ENCODE measurements around the gene ZNF426.
"Not testable (repeated sequence)": the region's sequence is repeated elsewhere in the genome, so short reads cannot be mapped to it uniquely, and the experiment has no call there.

ZNF426 gene

GRCh38 chr19:9538183-9539058 is at the start of gene ZNF426:
Gene ZNF426, minus strand, starts transcription at chr19:9538645. Its CDS starts 2,413 bp downstream, at chr19:9536232.
- Histone ChIP-seq H3K79me2 (ENCODE audit: control insufficient read depth, insufficient read depth, low read length, unreplicated experiment) (peaks cover 25% of the 10 kb centered on the region), H3K27ac (ENCODE audit: low read depth, low read length) (peak within 1 kb of the TSS; percentile 92), H2AFZ (ENCODE audit: low read length, unreplicated experiment) (peak within 1 kb of the TSS; percentile 92), H3K27me3 (ENCODE audit: insufficient read depth, low read length) (no peaks in the 10 kb centered on the region), H3K4me3 (ENCODE audit: low read depth, low read length) (peak within 1 kb of the TSS; percentile 83), H3K36me3 (ENCODE audit: insufficient read depth, low read length) (peaks cover 28% of the 10 kb centered on the region), H3K4me1 (ENCODE audit: control insufficient read depth, insufficient read depth, low read length, unreplicated experiment) (no peaks in the 10 kb centered on the region)

- no peak overlapping the region for H2AFZ ChIP-seq (ENCODE audit: low read length, unreplicated experiment)
- no peaks in the 10 kb centered on the region for H3K4me1 ChIP-seq (ENCODE audit: control insufficient read depth, insufficient read depth, low read length, unreplicated experiment)
- no peak overlapping the region for H3K27ac ChIP-seq (ENCODE audit: low read depth, low read length)
- no peak overlapping the region for H3K4me3 ChIP-seq (ENCODE audit: low read depth, low read length)
- H3K27me3 ChIP-seq (ENCODE audit: insufficient read depth, low read length), result no peaks in the 10 kb centered on the region
- peaks cover 22% of the 10 kb centered on the region for H3K79me2 ChIP-seq (ENCODE audit: control insufficient read depth, insufficient read depth, low read length, unreplicated experiment)
- H3K36me3 ChIP-seq (ENCODE audit: insufficient read depth, low read length), result no peaks in the 10 kb centered on the region
Measured at GRCh38 chr19:9586764-9587163, 48.3 kb upstream of the ZNF426 start.

- Histone ChIP-seq H3K27me3 (ENCODE audit: insufficient read depth, low read length) (no peaks in the 10 kb centered on the region), H3K79me2 (ENCODE audit: control insufficient read depth, insufficient read depth, low read length, unreplicated experiment) (peaks cover 47% of the 10 kb centered on the region), H3K4me3 (ENCODE audit: low read depth, low read length) (peak within 1 kb of the TSS; percentile 95), H2AFZ (ENCODE audit: low read length, unreplicated experiment) (peak within 1 kb of the TSS; percentile 37), H3K27ac (ENCODE audit: low read depth, low read length) (peak within 1 kb of the TSS; percentile 72), H3K36me3 (ENCODE audit: insufficient read depth, low read length) (peaks cover 17% of the 10 kb centered on the region), H3K4me1 (ENCODE audit: control insufficient read depth, insufficient read depth, low read length, unreplicated experiment) (no peaks in the 10 kb centered on the region)
Measured at GRCh38 chr19:9584073-9584833, 45.8 kb upstream of the ZNF426 start, which contains the start of gene ZNF121. Gene ZNF121, minus strand, starts transcription at chr19:9584504. Its CDS starts 16,407 bp downstream, at chr19:9568097.

GRCh38 chr19:9582081-9582725 is 43.8 kb upstream of the ZNF426 start:
- H3K36me3 ChIP-seq (ENCODE audit: insufficient read depth, low read length), result peaks cover 29% of the 10 kb centered on the region
- not testable (repeated sequence) for H3K4me1 ChIP-seq (ENCODE audit: control insufficient read depth, insufficient read depth, low read length, unreplicated experiment)

GRCh38 chr19:9580728-9581127 is 42.3 kb upstream of the ZNF426 start:
- no peak overlapping the region for H3K27ac ChIP-seq (ENCODE audit: low read depth, low read length)
- H3K36me3 ChIP-seq (ENCODE audit: insufficient read depth, low read length), result peaks cover 35% of the 10 kb centered on the region
- H3K4me3 ChIP-seq (ENCODE audit: low read depth, low read length), result no peak overlapping the region

More at GRCh38 chr19:9582081-9582725, 43.8 kb upstream of the ZNF426 start:
- H3K27me3 ChIP-seq (ENCODE audit: insufficient read depth, low read length); H3K27ac ChIP-seq (ENCODE audit: low read depth, low read length); H3K4me3 ChIP-seq (ENCODE audit: low read depth, low read length); H2AFZ ChIP-seq (ENCODE audit: low read length, unreplicated experiment): not testable (repeated sequence)
- H3K79me2 ChIP-seq (ENCODE audit: control insufficient read depth, insufficient read depth, low read length, unreplicated experiment), result peaks cover 67% of the 10 kb centered on the region

GRCh38 chr19:9570255-9570654 is 31.8 kb upstream of the ZNF426 start:
- Histone ChIP-seq H3K4me3 (ENCODE audit: low read depth, low read length) (no peak overlapping the region), H3K27ac (ENCODE audit: low read depth, low read length) (no peak overlapping the region), H3K27me3 (ENCODE audit: insufficient read depth, low read length) (no peaks in the 10 kb centered on the region), H3K36me3 (ENCODE audit: insufficient read depth, low read length) (peaks cover 70% of the 10 kb centered on the region), H3K4me1 (ENCODE audit: control insufficient read depth, insufficient read depth, low read length, unreplicated experiment) (no peaks in the 10 kb centered on the region), H3K79me2 (ENCODE audit: control insufficient read depth, insufficient read depth, low read length, unreplicated experiment) (peaks cover 79% of the 10 kb centered on the region), H2AFZ (ENCODE audit: low read length, unreplicated experiment) (no peak overlapping the region)

More at GRCh38 chr19:9580728-9581127, 42.3 kb upstream of the ZNF426 start:
- H2AFZ ChIP-seq (ENCODE audit: low read length, unreplicated experiment), result no peak overlapping the region
- H3K27me3 ChIP-seq (ENCODE audit: insufficient read depth, low read length), result no peaks in the 10 kb centered on the region
- peaks cover 82% of the 10 kb centered on the region for H3K79me2 ChIP-seq (ENCODE audit: control insufficient read depth, insufficient read depth, low read length, unreplicated experiment)
- no peaks in the 10 kb centered on the region for H3K4me1 ChIP-seq (ENCODE audit: control insufficient read depth, insufficient read depth, low read length, unreplicated experiment)

GRCh38 chr19:9566729-9567128 is 28.3 kb upstream of the ZNF426 start:
- Histone ChIP-seq H3K4me3 (ENCODE audit: low read depth, low read length) (no peak overlapping the region), H3K27ac (ENCODE audit: low read depth, low read length) (no peak overlapping the region), H3K79me2 (ENCODE audit: control insufficient read depth, insufficient read depth, low read length, unreplicated experiment) (peaks cover 53% of the 10 kb centered on the region), H3K36me3 (ENCODE audit: insufficient read depth, low read length) (peaks cover 80% of the 10 kb centered on the region), H2AFZ (ENCODE audit: low read length, unreplicated experiment) (no peak overlapping the region), H3K4me1 (ENCODE audit: control insufficient read depth, insufficient read depth, low read length, unreplicated experiment) (no peaks in the 10 kb centered on the region), H3K27me3 (ENCODE audit: insufficient read depth, low read length) (no peaks in the 10 kb centered on the region)

- H3K27me3 ChIP-seq (ENCODE audit: insufficient read depth, low read length), result no peaks in the 10 kb centered on the region
- peaks cover 80% of the 10 kb centered on the region for H3K36me3 ChIP-seq (ENCODE audit: insufficient read depth, low read length)
- H2AFZ ChIP-seq (ENCODE audit: low read length, unreplicated experiment), result no peak overlapping the region
- no peak overlapping the region for H3K4me3 ChIP-seq (ENCODE audit: low read depth, low read length)
- no peak overlapping the region for H3K27ac ChIP-seq (ENCODE audit: low read depth, low read length)
- H3K4me1 ChIP-seq (ENCODE audit: control insufficient read depth, insufficient read depth, low read length, unreplicated experiment), result no peaks in the 10 kb centered on the region
- peaks cover 46% of the 10 kb centered on the region for H3K79me2 ChIP-seq (ENCODE audit: control insufficient read depth, insufficient read depth, low read length, unreplicated experiment)
Measured at GRCh38 chr19:9565900-9566705, 27.7 kb upstream of the ZNF426 start.

GRCh38 chr19:9552536-9553274 is 14.3 kb upstream of the ZNF426 start:
- H3K27me3 ChIP-seq (ENCODE audit: insufficient read depth, low read length), result no peaks in the 10 kb centered on the region
- no peaks in the 10 kb centered on the region for H3K79me2 ChIP-seq (ENCODE audit: control insufficient read depth, insufficient read depth, low read length, unreplicated experiment)
- H3K27ac ChIP-seq (ENCODE audit: low read depth, low read length), result no peak overlapping the region
- H3K4me3 ChIP-seq (ENCODE audit: low read depth, low read length), result no peak overlapping the region
- no peaks in the 10 kb centered on the region for H3K4me1 ChIP-seq (ENCODE audit: control insufficient read depth, insufficient read depth, low read length, unreplicated experiment)
- no peak overlapping the region for H2AFZ ChIP-seq (ENCODE audit: low read length, unreplicated experiment)
- no peaks in the 10 kb centered on the region for H3K36me3 ChIP-seq (ENCODE audit: insufficient read depth, low read length)

Data from ACC112 (cell line).